Measurements from ENCODE around the gene RFPL3. TPM values are rescaled to one million over a fixed set of nuclear protein-coding genes. Genes with fewer than 3 reads are reported as not detected.
"Not testable (repeated sequence)": the region's sequence is repeated elsewhere in the genome, so short reads cannot be mapped to it uniquely, and the experiment has no call there.

RFPL3 gene
- total RNA-seq: not detected in 2 replicates

DNA sequence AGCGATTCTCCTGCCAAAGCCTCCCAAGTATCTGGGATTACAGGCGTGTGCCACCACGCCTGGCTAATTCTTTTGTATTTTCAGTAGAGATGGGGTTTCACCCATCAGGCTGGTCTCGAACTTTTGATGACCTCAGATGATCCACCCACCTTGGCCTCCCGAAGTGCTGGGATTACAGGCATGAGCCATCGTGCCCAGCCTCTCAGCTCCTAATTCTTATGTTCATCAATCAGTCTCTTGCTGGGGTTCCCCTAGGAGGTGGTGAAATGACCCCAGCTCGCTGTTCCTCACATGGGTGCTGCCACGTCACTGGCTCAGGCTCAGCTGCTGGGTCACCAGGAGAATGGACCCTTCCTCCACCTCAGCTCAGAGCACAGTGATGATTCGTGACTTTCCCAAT, at the start of gene RFPL3:
Gene RFPL3, plus strand, starts transcription at position 301 of the 400 bp plus-strand sequence. CDS start 205 bp downstream, outside the sequence.
- not testable (repeated sequence) for H3K9me3 ChIP-seq (ENCODE audit: low read depth, low read length); H3K27me3 ChIP-seq (ENCODE audit: insufficient read depth, low read length); H3K4me2 ChIP-seq (ENCODE audit: insufficient read depth, low read length); DNase-seq (ENCODE audit: insufficient read length, low spot score, missing footprints); H3K79me2 ChIP-seq (ENCODE audit: insufficient read depth, low read length); H2AFZ ChIP-seq (ENCODE audit: low read length); H4K20me1 ChIP-seq (ENCODE audit: insufficient read depth, low read length); H3K36me3 ChIP-seq (ENCODE audit: insufficient read depth, low read length); H3K27ac ChIP-seq (ENCODE audit: low read depth, low read length); H3K4me3 ChIP-seq (ENCODE audit: insufficient read depth, low read length); H3K4me1 ChIP-seq (ENCODE audit: insufficient read depth, low read length)

DNA sequence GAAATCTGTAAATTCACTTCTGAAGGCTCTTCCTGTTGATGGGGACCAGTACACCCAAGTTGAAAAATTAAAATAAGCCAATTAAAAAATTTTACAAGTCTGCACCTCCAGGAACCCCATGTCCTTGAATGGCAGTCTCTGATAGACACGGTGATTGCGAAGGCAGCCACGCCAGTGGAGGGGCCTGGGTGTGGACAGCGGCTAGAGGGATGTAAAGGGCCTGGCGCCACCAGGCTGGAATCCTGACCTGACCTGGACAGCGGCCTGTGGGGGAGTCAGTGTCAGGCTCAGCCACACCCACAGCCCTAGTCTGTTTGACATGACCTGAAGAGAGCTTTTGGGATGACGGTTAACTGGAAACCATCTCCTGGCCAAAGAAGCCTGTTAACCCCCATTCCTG, 49.5 kb upstream of the RFPL3 start:
- Histone ChIP-seq H3K27me3 (ENCODE audit: insufficient read depth, low read length) (no peaks in the 10 kb centered on the region), H3K79me2 (ENCODE audit: insufficient read depth, low read length) (no peaks in the 10 kb centered on the region), H3K4me3 (ENCODE audit: insufficient read depth, low read length) (no peak overlapping the region), H3K27ac (ENCODE audit: low read depth, low read length) (no peak overlapping the region), H3K9me3 (ENCODE audit: low read depth, low read length) (no peaks in the 10 kb centered on the region), H3K36me3 (ENCODE audit: insufficient read depth, low read length) (no peaks in the 10 kb centered on the region), H2AFZ (ENCODE audit: low read length) (no peak overlapping the region), H4K20me1 (ENCODE audit: insufficient read depth, low read length) (no peaks in the 10 kb centered on the region), H3K4me1 (ENCODE audit: insufficient read depth, low read length) (no peaks in the 10 kb centered on the region), H3K4me2 (ENCODE audit: insufficient read depth, low read length) (no peak overlapping the region)
- TF ChIP-seq, protein P1, sequence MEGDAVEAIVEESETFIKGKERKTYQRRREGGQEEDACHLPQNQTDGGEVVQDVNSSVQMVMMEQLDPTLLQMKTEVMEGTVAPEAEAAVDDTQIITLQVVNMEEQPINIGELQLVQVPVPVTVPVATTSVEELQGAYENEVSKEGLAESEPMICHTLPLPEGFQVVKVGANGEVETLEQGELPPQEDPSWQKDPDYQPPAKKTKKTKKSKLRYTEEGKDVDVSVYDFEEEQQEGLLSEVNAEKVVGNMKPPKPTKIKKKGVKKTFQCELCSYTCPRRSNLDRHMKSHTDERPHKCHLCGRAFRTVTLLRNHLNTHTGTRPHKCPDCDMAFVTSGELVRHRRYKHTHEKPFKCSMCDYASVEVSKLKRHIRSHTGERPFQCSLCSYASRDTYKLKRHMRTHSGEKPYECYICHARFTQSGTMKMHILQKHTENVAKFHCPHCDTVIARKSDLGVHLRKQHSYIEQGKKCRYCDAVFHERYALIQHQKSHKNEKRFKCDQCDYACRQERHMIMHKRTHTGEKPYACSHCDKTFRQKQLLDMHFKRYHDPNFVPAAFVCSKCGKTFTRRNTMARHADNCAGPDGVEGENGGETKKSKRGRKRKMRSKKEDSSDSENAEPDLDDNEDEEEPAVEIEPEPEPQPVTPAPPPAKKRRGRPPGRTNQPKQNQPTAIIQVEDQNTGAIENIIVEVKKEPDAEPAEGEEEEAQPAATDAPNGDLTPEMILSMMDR (IDR thresholded peaks at IDR 0.05; ENCODE audit: extremely low read depth, low read depth, low read length): no peak
- no peak for DNase-seq (ENCODE audit: insufficient read length, low spot score, missing footprints)

DNA sequence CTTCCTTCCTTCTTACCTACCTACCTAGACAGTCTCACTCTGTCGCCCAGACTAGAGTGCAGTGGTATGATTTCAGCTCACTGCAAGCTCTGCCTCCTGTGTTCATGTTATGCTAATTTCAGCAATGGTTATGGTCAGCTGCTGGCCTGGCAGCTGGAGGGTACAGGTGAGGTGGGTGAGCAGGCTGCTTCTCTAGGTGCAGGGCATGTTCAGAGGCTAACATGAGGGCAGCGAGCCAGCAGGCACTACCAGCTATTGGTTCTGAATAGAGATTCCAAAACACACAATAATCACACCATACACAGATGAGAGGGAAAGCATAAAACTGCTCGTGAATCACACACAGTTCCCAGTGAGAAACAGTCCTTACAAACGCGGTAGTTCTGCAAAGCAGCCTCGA, 48.7 kb upstream of the RFPL3 start:
- Histone ChIP-seq H3K9me3 (ENCODE audit: low read depth, low read length) (no peaks in the 10 kb centered on the region), H3K27me3 (ENCODE audit: insufficient read depth, low read length) (no peaks in the 10 kb centered on the region), H4K20me1 (ENCODE audit: insufficient read depth, low read length) (no peaks in the 10 kb centered on the region), H3K4me3 (ENCODE audit: insufficient read depth, low read length) (no peak overlapping the region), H3K4me1 (ENCODE audit: insufficient read depth, low read length) (no peaks in the 10 kb centered on the region), H3K79me2 (ENCODE audit: insufficient read depth, low read length) (no peaks in the 10 kb centered on the region), H3K36me3 (ENCODE audit: insufficient read depth, low read length) (no peaks in the 10 kb centered on the region), H2AFZ (ENCODE audit: low read length) (no peak overlapping the region), H3K4me2 (ENCODE audit: insufficient read depth, low read length) (no peak overlapping the region), H3K27ac (ENCODE audit: low read depth, low read length) (no peak overlapping the region)
- DNase-seq (ENCODE audit: insufficient read length, low spot score, missing footprints): no peak
- TF ChIP-seq, protein P1 (IDR thresholded peaks at IDR 0.05; ENCODE audit: extremely low read depth, low read depth, low read length): no peak

DNA sequence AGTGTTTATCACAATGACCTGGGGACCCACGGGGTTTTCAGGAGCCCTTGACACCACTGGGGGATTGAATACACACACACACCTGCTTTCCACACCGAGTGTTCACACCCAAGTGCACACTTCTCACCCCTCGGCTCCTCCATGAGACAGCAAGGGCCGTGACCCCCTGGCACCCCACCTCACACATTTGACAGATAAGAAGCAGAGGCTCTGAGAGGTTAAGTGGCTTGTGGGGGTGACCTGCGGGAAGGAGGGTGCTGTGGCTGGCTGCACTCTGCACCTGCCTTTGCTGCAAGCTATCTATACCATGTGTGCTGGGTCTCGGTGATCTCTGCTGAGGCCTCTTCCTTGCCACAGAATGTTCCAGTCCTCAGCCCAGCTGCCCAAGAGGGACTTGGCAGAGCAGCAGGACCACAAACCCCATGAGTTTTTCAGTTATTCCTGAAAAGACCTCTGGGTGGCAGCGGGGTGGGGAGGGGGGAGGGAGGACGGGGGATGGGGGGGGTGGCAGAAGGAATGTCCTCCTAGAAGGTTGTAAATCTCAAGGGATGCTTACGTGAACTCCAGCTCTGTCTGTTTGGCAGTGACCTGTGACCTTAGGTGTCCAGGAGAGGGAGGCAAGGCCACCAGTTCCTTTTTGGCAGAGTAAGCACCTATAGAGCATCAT, 47.9 kb upstream of the RFPL3 start:
- Histone ChIP-seq H4K20me1 (ENCODE audit: insufficient read depth, low read length) (no peaks in the 10 kb centered on the region), H3K36me3 (ENCODE audit: insufficient read depth, low read length) (no peaks in the 10 kb centered on the region), H3K9me3 (ENCODE audit: low read depth, low read length) (no peaks in the 10 kb centered on the region), H3K79me2 (ENCODE audit: insufficient read depth, low read length) (no peaks in the 10 kb centered on the region), H3K4me1 (ENCODE audit: insufficient read depth, low read length) (no peaks in the 10 kb centered on the region), H2AFZ (ENCODE audit: low read length) (no peak overlapping the region), H3K27me3 (ENCODE audit: insufficient read depth, low read length) (no peaks in the 10 kb centered on the region), H3K27ac (ENCODE audit: low read depth, low read length) (no peak overlapping the region), H3K4me2 (ENCODE audit: insufficient read depth, low read length) (no peak overlapping the region), H3K4me3 (ENCODE audit: insufficient read depth, low read length) (no peak overlapping the region)
- TF ChIP-seq, protein P1 (IDR thresholded peaks at IDR 0.05; ENCODE audit: extremely low read depth, low read depth, low read length): no peak
- DNase-seq (ENCODE audit: insufficient read length, low spot score, missing footprints): no peak

All from osteoblast (primary cell).